Measurements from ENCODE around the gene CPLX3. TPM values are rescaled to one million over a fixed set of nuclear protein-coding genes. Genes with fewer than 3 reads are reported as not detected.
A peak's percentile ranks its signal among the peaks of the same experiment; 100 is the strongest.

CPLX3 gene
- total RNA-seq, 4 donors from 2014 or later, result not detected

GRCh38 chr15:74865316-74865715 lies 38.9 kb downstream of the CPLX3 start:
- WGBS, 2 donors (ENCODE audit: low coverage in 1 of 2), result 70 to 96% methylated on average over 2 of the region's 2 CpGs
- Histone ChIP-seq H3K27ac (no peak overlapping the region), H3K27me3 (no peaks in the 10 kb centered on the region), H3K4me3 (no peak overlapping the region), H3K36me3 (no peaks in the 10 kb centered on the region), H3K4me1 (peaks cover 0 to 62% (median 37%) of the 10 kb centered on the region in 3 donors), H3K9me3 (no peaks in the 10 kb centered on the region)
- ATAC-seq, result no peak
- TF ChIP-seq POLR2AphosphoS5 (IDR thresholded peaks at IDR 0.05), result no peak
- TF ChIP-seq CTCF (IDR thresholded peaks at IDR 0.05), result no peak
- no peak for TF ChIP-seq EP300 (IDR thresholded peaks at IDR 0.05)
- TF ChIP-seq POLR2A (IDR thresholded peaks at IDR 0.05), result no peak

GRCh38 chr15:74866090-74866489 lies 39.7 kb downstream of the CPLX3 start:
- no peak for ATAC-seq
- Histone ChIP-seq H3K4me1 (peaks cover under 1 to 70% (median 43%) of the 10 kb centered on the region in 3 donors), H3K4me3 (no peak overlapping the region), H3K27me3 (no peaks in the 10 kb centered on the region), H3K36me3 (no peaks in the 10 kb centered on the region), H3K9me3 (no peaks in the 10 kb centered on the region), H3K27ac (peak overlapping the region in 2 of 4 donors; percentile 35 to 66)
- 56 to 68% methylated on average over 2 to 3 of the region's 6 CpGs for WGBS, 2 donors (ENCODE audit: low coverage in 1 of 2)
- TF ChIP-seq EP300 (IDR thresholded peaks at IDR 0.05), result no peak
- no peak for TF ChIP-seq CTCF (IDR thresholded peaks at IDR 0.05)
- TF ChIP-seq POLR2A (IDR thresholded peaks at IDR 0.05), result no peak
- TF ChIP-seq POLR2AphosphoS5 (IDR thresholded peaks at IDR 0.05), result no peak

- no peaks in the 10 kb centered on the region for H3K36me3 ChIP-seq
- H3K4me3 ChIP-seq, result no peak overlapping the region
- peak overlapping the region in 3 of 4 donors; percentile 94 to 96 (median 95) for H3K27ac ChIP-seq
- H3K9me3 ChIP-seq, result no peaks in the 10 kb centered on the region
- no peak for ATAC-seq
- WGBS, 2 donors (ENCODE audit: low coverage in 1 of 2), result 17 to 25% methylated on average over 1 of the region's 1 CpG
- H3K27me3 ChIP-seq, result no peaks in the 10 kb centered on the region
- no peak for TF ChIP-seq CTCF (IDR thresholded peaks at IDR 0.05)
- TF ChIP-seq EP300 (IDR thresholded peaks at IDR 0.05), result no peak
- TF ChIP-seq POLR2A (IDR thresholded peaks at IDR 0.05), result no peak
- TF ChIP-seq POLR2AphosphoS5 (IDR thresholded peaks at IDR 0.05), result no peak
- peaks cover 2 to 85% (median 54%) of the 10 kb centered on the region in 3 donors for H3K4me1 ChIP-seq
Measured at GRCh38 chr15:74867466-74868038, 41.1 kb downstream of the CPLX3 start.

GRCh38 chr15:74868059-74868458 lies 41.6 kb downstream of the CPLX3 start:
- no peaks in the 10 kb centered on the region for H3K9me3 ChIP-seq
- 53 to 62% methylated on average over 2 to 5 of the region's 6 CpGs for WGBS, 2 donors (ENCODE audit: low coverage in 1 of 2)
- no peak for ATAC-seq
- H3K4me3 ChIP-seq, result no peak overlapping the region
- H3K36me3 ChIP-seq, result no peaks in the 10 kb centered on the region
- no peaks in the 10 kb centered on the region for H3K27me3 ChIP-seq
- no peak for TF ChIP-seq POLR2A (IDR thresholded peaks at IDR 0.05)
- no peak for TF ChIP-seq POLR2AphosphoS5 (IDR thresholded peaks at IDR 0.05)
- TF ChIP-seq CTCF (IDR thresholded peaks at IDR 0.05), result no peak
- no peak for TF ChIP-seq EP300 (IDR thresholded peaks at IDR 0.05)
- peaks cover 2 to 83% (median 54%) of the 10 kb centered on the region in 3 donors for H3K4me1 ChIP-seq
- peak overlapping the region in 3 of 4 donors; percentile 94 to 96 (median 95) for H3K27ac ChIP-seq

GRCh38 chr15:74869372-74869725 lies 42.9 kb downstream of the CPLX3 start:
- ATAC-seq, result peak; percentile 19
- H3K36me3 ChIP-seq, result no peaks in the 10 kb centered on the region
- TF ChIP-seq POLR2AphosphoS5 (IDR thresholded peaks at IDR 0.05) (no peak), CTCF (IDR thresholded peaks at IDR 0.05) (no peak), EP300 (IDR thresholded peaks at IDR 0.05) (no peak), POLR2A (IDR thresholded peaks at IDR 0.05) (no peak)
- H3K9me3 ChIP-seq, result no peaks in the 10 kb centered on the region
- no peak overlapping the region for H3K4me3 ChIP-seq
- H3K4me1 ChIP-seq, result peaks cover 2 to 76% (median 54%) of the 10 kb centered on the region in 3 donors
- peak overlapping the region; percentile 61 to 96 (median 94) for H3K27ac ChIP-seq
- no peaks in the 10 kb centered on the region for H3K27me3 ChIP-seq

Data from gastroesophageal sphincter (tissue), 4 donors.